Measurements from ENCODE around the gene L2HGDH.

GRCh38 chr14:50242566-50243310 is 69.3 kb downstream of the L2HGDH start:
- no peak for TF ChIP-seq POLR2A (IDR thresholded peaks at IDR 0.05)
- no peak for TF ChIP-seq CTCF (IDR thresholded peaks at IDR 0.05)
